Smooth muscle cell (in vitro differentiated cells): ENCODE measurements around the gene TMEM158. TPM values are rescaled to one million over a fixed set of nuclear protein-coding genes. Genes with fewer than 3 reads are reported as not detected.
A peak's percentile ranks its signal among the peaks of the same experiment; 100 is the strongest.

Experiments used
- DNase-seq: peaks from one replicate; lab custom pipeline; 2025; ENCODE audit not compliant: unreplicated experiment; lab: John Stamatoyannopoulos, UW
- H2AFZ ChIP-seq: fragments of 200-600 bp; sonication (generic); 2 replicates; pipeline ENCODE4 v1.6.0; 2016; ENCODE audit warnings: antibody characterized with exemption, low read depth, mild to moderate bottlenecking
- H3F3A ChIP-seq: fragments of 200-600 bp; sonication (generic); 2 replicates; pipeline ENCODE4 v1.6.0; 2017; ENCODE audit warnings: antibody characterized with exemption, low read depth
- H3K27ac ChIP-seq: fragments of 200-600 bp; sonication (generic); 2 replicates; pipeline ENCODE4 v1.5.1; 2016; ENCODE audit warnings: low read depth, mild to moderate bottlenecking
- H3K27me3 ChIP-seq: fragments of 200-600 bp; sonication (generic); 2 replicates; pipeline ENCODE4 v1.6.1; 2016; ENCODE audit warnings: low read depth, mild to moderate bottlenecking
- H3K36me3 ChIP-seq: fragments of 200-600 bp; sonication (generic); 2 replicates; pipeline ENCODE4 v1.5.1; 2016; ENCODE audit warnings: low read depth
- H3K4me1 ChIP-seq: fragments of 200-600 bp; sonication (generic); 2 replicates; pipeline ENCODE4 v1.5.1; 2016; ENCODE audit warnings: low read depth
- H3K4me2 ChIP-seq: fragments of 200-600 bp; sonication (generic); 2 replicates; pipeline ENCODE4 v1.6.0; 2016; ENCODE audit warnings: mild to moderate bottlenecking
- H3K4me3 ChIP-seq: fragments of 200-600 bp; sonication (generic); 2 replicates; pipeline ENCODE4 v1.5.1; 2016; ENCODE audit warnings: mild to moderate bottlenecking
- H3K79me2 ChIP-seq: fragments of 200-600 bp; sonication (generic); 2 replicates; pipeline ENCODE4 v1.6.0; 2016; ENCODE audit warnings: low read depth, mild to moderate bottlenecking
- H3K9ac ChIP-seq: fragments of 200-600 bp; sonication (generic); 2 replicates; pipeline ENCODE4 v1.6.0; 2016; ENCODE audit warnings: low read depth
- H3K9me3 ChIP-seq: fragments of 200-600 bp; sonication (generic); replicated peaks from 2 replicates; pipeline ENCODE4 v1.5.1; 2016; ENCODE audit warnings: low read depth
- H4K20me1 ChIP-seq: fragments of 200-600 bp; sonication (generic); 2 replicates; pipeline ENCODE4 v1.6.0; 2016; ENCODE audit warnings: low read depth
- WGBS: methylation state at CpG from one replicate; pipeline ENCODE4 v1.1.7; 2016; ENCODE audit warnings: low lambda C conversion rate; 5-methylcytosine and 5-hydroxymethylcytosine counted together
- polyA plus RNA-seq: library from polyadenylated mRNA; unstranded; fragments of >200 nt; fragmentation: Nextera tagmentation; extraction: Ambion mirVana; gene quantifications from 2 replicates; pipeline ENCODE4 v1.2.1, GENCODE V29; 2016
- total RNA-seq: library from RNA; depleted of rRNA; stranded (reverse); fragments of >200 nt; gene quantifications from 2 replicates; pipeline ENCODE4 v1.2.3, GENCODE V29; 2014
- TF ChIP-seq, protein P1 (sequence below): fragments of 200-600 bp; sonication (generic); IDR thresholded peaks from 2 replicates; pipeline ENCODE4 v1.5.1; 2017; ENCODE audit warnings: borderline replicate concordance, mild to moderate bottlenecking, antibody characterized with exemption; ENCODE audit not compliant: insufficient read depth, poor library complexity, severe bottlenecking

Gene TMEM158
- total and polyA plus RNA-seq, 2 experiments from 2014 or later: 16.8 to 70.9 TPM

DNA sequence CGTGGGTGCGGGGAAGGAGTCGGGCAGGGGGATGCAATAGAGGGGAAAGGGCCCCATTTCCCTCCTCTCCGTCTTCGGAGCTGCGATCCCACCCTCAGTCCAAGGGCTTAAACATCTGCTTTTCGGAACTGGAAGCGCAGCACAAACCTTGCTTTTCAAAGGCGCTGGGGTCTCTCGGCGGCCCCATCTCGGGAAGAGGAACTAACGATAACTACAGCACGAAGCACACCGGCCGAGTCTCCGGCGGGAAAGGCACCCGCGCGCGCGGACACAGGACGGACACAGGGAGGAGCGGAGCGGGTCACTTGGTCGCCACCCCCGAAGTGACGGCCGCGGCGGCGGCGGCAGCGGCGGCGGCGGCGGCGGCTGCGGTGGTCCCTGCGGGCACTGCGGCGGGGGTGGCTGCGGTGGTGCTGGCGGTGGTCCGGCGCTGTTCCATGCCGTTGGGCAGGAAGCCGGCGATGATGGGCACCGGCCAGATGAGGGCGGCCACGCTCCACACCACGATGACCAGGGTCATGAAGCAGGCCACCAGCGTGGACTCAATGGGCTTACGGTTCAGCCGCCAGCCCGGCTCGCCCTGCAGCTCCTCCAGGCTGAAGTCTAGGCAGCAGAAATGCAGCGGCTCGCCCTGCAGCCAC lies 1.1 kb downstream of the TMEM158 start:
- H3K27me3 ChIP-seq: peaks cover 11% of the 10 kb centered on the region
- H3K36me3 ChIP-seq: no peaks in the 10 kb centered on the region
- no peaks in the 10 kb centered on the region for H3F3A ChIP-seq
- peak overlapping the region; percentile 2 for H3K27ac ChIP-seq
- H3K4me2 ChIP-seq: peak overlapping the region; percentile 96
- H3K4me1 ChIP-seq: peaks cover 29% of the 10 kb centered on the region
- no peaks in the 10 kb centered on the region for H4K20me1 ChIP-seq
- peak overlapping the region; percentile 91 for H2AFZ ChIP-seq
- WGBS: 1% methylated on average over 46 of the region's 62 CpGs
- peak overlapping the region; percentile 69 for H3K4me3 ChIP-seq
- peak overlapping the region; percentile 60 for H3K9ac ChIP-seq
- H3K79me2 ChIP-seq: peaks cover 7% of the 10 kb centered on the region
- peak; percentile 27 for DNase-seq
- TF ChIP-seq, protein P1, sequence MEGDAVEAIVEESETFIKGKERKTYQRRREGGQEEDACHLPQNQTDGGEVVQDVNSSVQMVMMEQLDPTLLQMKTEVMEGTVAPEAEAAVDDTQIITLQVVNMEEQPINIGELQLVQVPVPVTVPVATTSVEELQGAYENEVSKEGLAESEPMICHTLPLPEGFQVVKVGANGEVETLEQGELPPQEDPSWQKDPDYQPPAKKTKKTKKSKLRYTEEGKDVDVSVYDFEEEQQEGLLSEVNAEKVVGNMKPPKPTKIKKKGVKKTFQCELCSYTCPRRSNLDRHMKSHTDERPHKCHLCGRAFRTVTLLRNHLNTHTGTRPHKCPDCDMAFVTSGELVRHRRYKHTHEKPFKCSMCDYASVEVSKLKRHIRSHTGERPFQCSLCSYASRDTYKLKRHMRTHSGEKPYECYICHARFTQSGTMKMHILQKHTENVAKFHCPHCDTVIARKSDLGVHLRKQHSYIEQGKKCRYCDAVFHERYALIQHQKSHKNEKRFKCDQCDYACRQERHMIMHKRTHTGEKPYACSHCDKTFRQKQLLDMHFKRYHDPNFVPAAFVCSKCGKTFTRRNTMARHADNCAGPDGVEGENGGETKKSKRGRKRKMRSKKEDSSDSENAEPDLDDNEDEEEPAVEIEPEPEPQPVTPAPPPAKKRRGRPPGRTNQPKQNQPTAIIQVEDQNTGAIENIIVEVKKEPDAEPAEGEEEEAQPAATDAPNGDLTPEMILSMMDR: peak; percentile 40
- no peaks in the 10 kb centered on the region for H3K9me3 ChIP-seq

DNA sequence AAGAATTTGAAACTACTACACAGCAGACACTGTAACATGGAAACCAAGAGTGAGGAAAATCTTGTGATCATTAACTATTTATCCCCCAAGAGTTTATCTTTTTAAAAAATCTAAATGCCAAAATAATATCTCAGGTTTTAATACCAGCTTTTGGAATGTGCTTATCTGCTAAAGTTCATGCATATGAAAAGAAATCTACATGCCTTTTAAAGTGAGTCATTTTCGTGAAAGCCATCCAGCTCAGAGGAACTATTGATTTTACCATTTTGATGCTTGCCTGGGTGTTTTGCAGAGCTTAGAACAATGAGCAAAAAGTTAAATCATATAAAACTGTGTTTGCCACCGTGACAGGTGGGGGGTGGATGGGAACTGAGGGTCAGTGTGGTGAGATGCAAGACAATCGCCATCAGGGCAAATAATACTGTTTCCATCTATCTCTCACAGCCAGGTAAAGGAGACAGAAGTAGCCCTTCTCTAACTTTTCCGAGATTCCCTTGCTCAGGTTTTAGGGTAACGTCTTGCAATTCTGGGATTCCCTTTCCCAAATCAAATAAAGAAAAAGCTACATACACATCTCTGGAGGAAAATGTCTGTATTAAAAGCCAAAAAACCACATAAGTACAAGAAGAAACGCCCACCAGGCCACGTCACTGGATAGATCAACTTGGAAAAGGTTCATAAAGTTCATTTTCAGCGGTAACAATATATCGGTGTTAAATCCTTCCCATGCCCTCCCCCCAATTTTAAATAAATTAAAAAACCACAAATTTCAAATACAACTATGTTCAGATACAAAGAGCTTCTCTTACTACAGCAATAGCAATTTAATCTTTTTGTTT lies 2.0 kb downstream of the TMEM158 start:
- peaks cover 3% of the 10 kb centered on the region for H3K27me3 ChIP-seq
- H2AFZ ChIP-seq: no peak overlapping the region
- H3F3A ChIP-seq: peaks cover 8% of the 10 kb centered on the region
- peak overlapping the region; percentile 96 for H3K4me2 ChIP-seq
- H3K4me3 ChIP-seq: peak overlapping the region; percentile 69
- peak overlapping the region; percentile 2 for H3K27ac ChIP-seq
- no peak for DNase-seq
- no peaks in the 10 kb centered on the region for H4K20me1 ChIP-seq
- peaks cover 29% of the 10 kb centered on the region for H3K4me1 ChIP-seq
- TF ChIP-seq, protein P1: no peak
- WGBS: 24% methylated on average over 9 of the region's 9 CpGs
- H3K79me2 ChIP-seq: peaks cover 7% of the 10 kb centered on the region
- H3K9me3 ChIP-seq: no peaks in the 10 kb centered on the region
- no peak overlapping the region for H3K9ac ChIP-seq
- no peaks in the 10 kb centered on the region for H3K36me3 ChIP-seq

DNA sequence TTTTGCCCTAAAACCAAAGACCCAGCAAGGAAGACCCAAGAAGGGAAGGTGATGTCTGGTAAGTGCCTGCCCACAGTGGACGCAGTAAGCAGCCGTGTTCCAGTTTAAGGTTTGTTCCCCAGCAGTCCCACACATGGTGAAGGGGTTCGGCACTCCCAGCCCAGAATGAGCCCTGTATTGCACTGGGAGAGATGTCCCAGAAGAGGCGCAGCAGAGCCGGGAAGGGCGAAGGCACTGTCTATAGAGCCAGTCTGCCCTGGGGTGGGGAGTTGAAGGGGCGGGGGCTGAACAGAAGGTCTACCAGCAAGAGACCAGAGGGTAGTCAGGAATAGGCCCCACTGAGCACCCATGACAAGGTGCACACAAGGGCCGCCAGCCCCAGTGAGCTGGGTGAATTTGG lies 6.4 kb downstream of the TMEM158 start:
- peaks cover 14% of the 10 kb centered on the region for H3K4me1 ChIP-seq
- peaks cover 7% of the 10 kb centered on the region for H3K79me2 ChIP-seq
- no peak overlapping the region for H2AFZ ChIP-seq
- peaks cover 14% of the 10 kb centered on the region for H3F3A ChIP-seq
- no peaks in the 10 kb centered on the region for H3K27me3 ChIP-seq
- H3K9ac ChIP-seq: no peak overlapping the region
- 90% methylated on average over 8 of the region's 8 CpGs for whole genome bisulfite sequencing
- TF ChIP-seq, protein P1: no peak
- peak overlapping the region; percentile 21 for H3K27ac ChIP-seq
- no peak for DNase-seq
- no peaks in the 10 kb centered on the region for H3K36me3 ChIP-seq
- no peak overlapping the region for H3K4me3 ChIP-seq
- no peaks in the 10 kb centered on the region for H4K20me1 ChIP-seq
- H3K9me3 ChIP-seq: no peaks in the 10 kb centered on the region
- peak overlapping the region; percentile 33 for H3K4me2 ChIP-seq
